C4-2B (cell line): Measurements from ENCODE around the gene ATXN7L1.

Experiments used
- ZFX ChIP-seq: fragments of 450-650 bp; IDR thresholded peaks from 2 replicates; pipeline ENCODE4 v1.6.1; 2017
- TF ChIP-seq, protein P1 (sequence below): fragments of 450-650 bp; conservative IDR thresholded peaks from 2 replicates; pipeline ENCODE4 v1.5.1; 2017; ENCODE audit warnings: mild to moderate bottlenecking

DNA sequence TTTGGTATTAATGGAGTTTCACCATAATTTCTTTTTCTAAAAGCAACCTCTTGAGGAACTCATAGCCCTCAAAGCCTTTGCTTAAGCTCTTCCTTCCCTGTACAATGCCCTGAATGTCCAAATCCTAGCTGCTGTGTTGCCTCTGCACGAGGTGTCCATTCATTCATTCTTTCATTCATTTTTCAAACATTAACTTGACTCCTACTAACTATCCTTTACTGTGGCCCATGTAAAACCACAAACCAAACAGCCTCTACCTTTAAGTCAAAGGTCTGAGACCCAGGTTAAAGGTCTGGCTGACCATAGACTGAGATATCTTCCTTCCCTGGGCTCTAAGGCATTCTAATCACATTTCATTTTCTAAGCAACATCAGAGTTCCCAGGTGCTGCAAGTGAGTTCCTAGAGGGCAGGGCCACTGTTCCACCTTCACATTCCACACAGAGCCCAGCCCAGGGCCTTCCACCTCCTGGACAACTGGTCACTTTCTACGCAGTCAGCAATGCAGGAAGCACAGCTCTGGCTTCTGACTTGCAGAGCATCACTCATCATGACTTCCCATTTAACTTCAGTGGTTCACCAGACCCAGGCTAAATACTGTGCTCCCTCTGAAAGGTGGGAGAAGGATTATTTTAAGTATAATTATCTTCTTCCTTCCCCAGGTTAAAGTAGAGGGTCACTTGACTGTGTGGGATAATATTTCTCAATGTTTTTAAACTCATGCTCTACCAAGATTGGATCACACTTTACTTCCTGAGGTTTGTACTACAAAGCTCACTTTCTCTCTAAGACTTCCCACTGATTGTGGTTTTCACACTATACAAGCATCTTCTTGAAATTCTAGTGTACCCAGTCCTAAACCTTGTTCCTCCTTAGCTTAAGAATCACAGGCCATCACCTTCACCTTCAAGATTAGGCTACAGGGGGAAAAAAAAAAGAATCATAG is 19.1 kb downstream of the ATXN7L1 start:
- TF ChIP-seq, protein P1, sequence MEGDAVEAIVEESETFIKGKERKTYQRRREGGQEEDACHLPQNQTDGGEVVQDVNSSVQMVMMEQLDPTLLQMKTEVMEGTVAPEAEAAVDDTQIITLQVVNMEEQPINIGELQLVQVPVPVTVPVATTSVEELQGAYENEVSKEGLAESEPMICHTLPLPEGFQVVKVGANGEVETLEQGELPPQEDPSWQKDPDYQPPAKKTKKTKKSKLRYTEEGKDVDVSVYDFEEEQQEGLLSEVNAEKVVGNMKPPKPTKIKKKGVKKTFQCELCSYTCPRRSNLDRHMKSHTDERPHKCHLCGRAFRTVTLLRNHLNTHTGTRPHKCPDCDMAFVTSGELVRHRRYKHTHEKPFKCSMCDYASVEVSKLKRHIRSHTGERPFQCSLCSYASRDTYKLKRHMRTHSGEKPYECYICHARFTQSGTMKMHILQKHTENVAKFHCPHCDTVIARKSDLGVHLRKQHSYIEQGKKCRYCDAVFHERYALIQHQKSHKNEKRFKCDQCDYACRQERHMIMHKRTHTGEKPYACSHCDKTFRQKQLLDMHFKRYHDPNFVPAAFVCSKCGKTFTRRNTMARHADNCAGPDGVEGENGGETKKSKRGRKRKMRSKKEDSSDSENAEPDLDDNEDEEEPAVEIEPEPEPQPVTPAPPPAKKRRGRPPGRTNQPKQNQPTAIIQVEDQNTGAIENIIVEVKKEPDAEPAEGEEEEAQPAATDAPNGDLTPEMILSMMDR = no peak
- no peak for TF ChIP-seq ZFX
